SU-DHL-6 (cell line): ENCODE results near the gene SLC25A23.

Experiments used
- H2AFZ ChIP-seq: fragments of 200-600 bp; sonication (generic); 2 replicates; pipeline ENCODE4 v1.6.1; 2014; ENCODE audit warnings: low read depth, mild to moderate bottlenecking, moderate library complexity, mixed read lengths, antibody characterized with exemption, low read length; ENCODE audit not compliant: severe bottlenecking
- H3F3A ChIP-seq: fragments of 200-600 bp; shearing (Covaris generic); 2 replicates; pipeline ENCODE4 v1.6.0; 2016; ENCODE audit warnings: antibody characterized with exemption, mild to moderate bottlenecking; ENCODE audit not compliant: insufficient read depth
- H3K27ac ChIP-seq: fragments of 200-600 bp; sonication (generic); 2 replicates; pipeline ENCODE4 v1.5.1; 2016; ENCODE audit warnings: low read depth, mild to moderate bottlenecking, low read length, moderate library complexity, mixed read lengths
- H3K27me3 ChIP-seq: fragments of 200-600 bp; sonication (generic), shearing (Covaris generic); 2 replicates; pipeline ENCODE4 v1.6.0; 2014; ENCODE audit warnings: mild to moderate bottlenecking, low read length
- H3K36me3 ChIP-seq: fragments of 200-600 bp; sonication (generic); 2 replicates; pipeline ENCODE4 v1.6.1; 2014; ENCODE audit warnings: mild to moderate bottlenecking, low read length, mixed read lengths
- H3K4me2 ChIP-seq: fragments of 300-600, 200-600 bp; shearing (Covaris generic), sonication (generic); 2 replicates; pipeline ENCODE4 v1.6.0; 2014; ENCODE audit warnings: low read length, low read depth, mild to moderate bottlenecking; ENCODE audit not compliant: poor library complexity, severe bottlenecking
- H3K4me3 ChIP-seq: fragments of 200-600 bp; sonication (generic); 2 replicates; pipeline ENCODE4 v1.5.1; 2014; ENCODE audit warnings: antibody characterized with exemption, low read length, mild to moderate bottlenecking, mixed read lengths; ENCODE audit not compliant: insufficient read depth, poor library complexity, severe bottlenecking
- H3K79me2 ChIP-seq: fragments of 200-600 bp; sonication (generic); 2 replicates; pipeline ENCODE4 v1.6.1; 2014; ENCODE audit warnings: mild to moderate bottlenecking, low read length, moderate library complexity; ENCODE audit not compliant: insufficient read depth
- H3K9ac ChIP-seq: fragments of 200-600 bp; sonication (generic); 2 replicates; pipeline ENCODE4 v1.7.0; 2014; ENCODE audit warnings: mild to moderate bottlenecking, low read length
- H3K9me2 ChIP-seq: fragments of 200-600 bp; sonication (generic); replicated peaks from 2 replicates; pipeline ENCODE4 v1.6.1; 2014; ENCODE audit warnings: low read length; ENCODE audit not compliant: insufficient read depth
- H3K9me3 ChIP-seq: fragments of 200-600 bp; sonication (generic); 2 replicates; pipeline ENCODE4 v1.6.1; 2014; ENCODE audit warnings: low read length, mixed read lengths; ENCODE audit not compliant: insufficient read depth
- H4K20me1 ChIP-seq: fragments of 200-600 bp; sonication (generic); 2 replicates; pipeline ENCODE4 v1.6.1; 2014; ENCODE audit warnings: low read depth, mild to moderate bottlenecking, antibody characterized with exemption, low read length, moderate library complexity, mixed read lengths
- EZH2phosphoT487 ChIP-seq: fragments of 200-600 bp; sonication (generic), shearing (Covaris generic); conservative IDR thresholded peaks from 2 replicates; pipeline ENCODE4 v1.6.1; 2018; ENCODE audit warnings: mild to moderate bottlenecking, antibody characterized with exemption, low read length, moderate library complexity, mixed read lengths
- TF ChIP-seq, protein P1 (sequence below): fragments of 200-600 bp; sonication (generic); IDR thresholded peaks from one replicate; pipeline ENCODE4 v1.5.1; 2017; ENCODE audit warnings: antibody characterized with exemption, mild to moderate bottlenecking, low read length, moderate library complexity; ENCODE audit not compliant: insufficient read depth, poor library complexity, severe bottlenecking

SLC25A23 gene

DNA sequence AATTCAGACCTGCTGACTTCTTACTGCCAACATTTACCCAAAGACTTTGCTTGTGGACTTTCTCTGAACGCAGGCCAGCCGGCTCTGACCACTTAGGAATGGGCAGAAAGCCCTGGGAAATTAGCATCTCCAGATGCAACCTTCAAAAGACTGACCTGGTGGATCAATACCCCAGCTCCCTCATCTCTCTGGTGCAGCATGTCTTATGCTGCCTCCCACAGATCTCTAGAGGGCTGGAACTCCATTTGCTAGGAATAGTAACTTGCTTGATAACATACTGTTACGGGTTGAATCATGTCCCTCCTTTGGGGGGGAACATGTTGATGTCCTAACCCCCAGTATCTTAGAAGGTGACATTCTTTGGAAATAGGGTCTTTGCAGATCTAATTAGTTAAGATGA is 13.1 kb downstream of the SLC25A23 start:
- H3K9ac ChIP-seq: no peak overlapping the region
- H3K4me3 ChIP-seq: no peak overlapping the region
- H3K79me2 ChIP-seq: no peaks in the 10 kb centered on the region
- no peaks in the 10 kb centered on the region for H4K20me1 ChIP-seq
- TF ChIP-seq, protein P1, sequence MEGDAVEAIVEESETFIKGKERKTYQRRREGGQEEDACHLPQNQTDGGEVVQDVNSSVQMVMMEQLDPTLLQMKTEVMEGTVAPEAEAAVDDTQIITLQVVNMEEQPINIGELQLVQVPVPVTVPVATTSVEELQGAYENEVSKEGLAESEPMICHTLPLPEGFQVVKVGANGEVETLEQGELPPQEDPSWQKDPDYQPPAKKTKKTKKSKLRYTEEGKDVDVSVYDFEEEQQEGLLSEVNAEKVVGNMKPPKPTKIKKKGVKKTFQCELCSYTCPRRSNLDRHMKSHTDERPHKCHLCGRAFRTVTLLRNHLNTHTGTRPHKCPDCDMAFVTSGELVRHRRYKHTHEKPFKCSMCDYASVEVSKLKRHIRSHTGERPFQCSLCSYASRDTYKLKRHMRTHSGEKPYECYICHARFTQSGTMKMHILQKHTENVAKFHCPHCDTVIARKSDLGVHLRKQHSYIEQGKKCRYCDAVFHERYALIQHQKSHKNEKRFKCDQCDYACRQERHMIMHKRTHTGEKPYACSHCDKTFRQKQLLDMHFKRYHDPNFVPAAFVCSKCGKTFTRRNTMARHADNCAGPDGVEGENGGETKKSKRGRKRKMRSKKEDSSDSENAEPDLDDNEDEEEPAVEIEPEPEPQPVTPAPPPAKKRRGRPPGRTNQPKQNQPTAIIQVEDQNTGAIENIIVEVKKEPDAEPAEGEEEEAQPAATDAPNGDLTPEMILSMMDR: no peak
- no peak for TF ChIP-seq EZH2phosphoT487
- no peaks in the 10 kb centered on the region for H3K9me3 ChIP-seq
- no peaks in the 10 kb centered on the region for H3K36me3 ChIP-seq
- no peak overlapping the region for H3K4me2 ChIP-seq
- H3K27ac ChIP-seq: no peak overlapping the region
- no peaks in the 10 kb centered on the region for H3K27me3 ChIP-seq
- no peaks in the 10 kb centered on the region for H3K9me2 ChIP-seq
- H2AFZ ChIP-seq: no peak overlapping the region
- no peaks in the 10 kb centered on the region for H3F3A ChIP-seq

DNA sequence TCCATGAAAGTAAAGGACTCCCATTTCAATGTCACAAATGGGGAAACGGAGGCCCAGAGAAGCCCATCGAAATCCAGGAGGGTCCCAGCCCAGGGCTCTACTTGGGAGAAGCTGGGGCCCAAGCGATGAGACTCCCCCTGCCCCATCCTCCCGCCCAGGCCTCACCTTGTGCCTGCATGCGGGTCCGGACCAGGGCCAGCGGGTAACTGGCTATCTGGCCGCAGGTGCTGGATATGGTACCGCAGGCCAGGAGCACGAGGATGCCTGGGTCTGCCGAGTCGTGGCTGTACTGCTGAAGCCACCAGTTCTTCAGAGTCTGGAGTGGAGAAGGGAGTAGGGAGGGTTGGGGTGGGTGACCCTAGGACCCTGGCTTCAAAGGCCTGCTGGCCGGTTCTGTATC is 15.6 kb downstream of the SLC25A23 start:
- no peaks in the 10 kb centered on the region for H3F3A ChIP-seq
- no peaks in the 10 kb centered on the region for H3K36me3 ChIP-seq
- no peak overlapping the region for H3K4me3 ChIP-seq
- TF ChIP-seq, protein P1: no peak
- TF ChIP-seq EZH2phosphoT487: no peak
- H3K9me3 ChIP-seq: no peaks in the 10 kb centered on the region
- no peak overlapping the region for H3K27ac ChIP-seq
- H2AFZ ChIP-seq: no peak overlapping the region
- no peak overlapping the region for H3K9ac ChIP-seq
- H3K9me2 ChIP-seq: no peaks in the 10 kb centered on the region
- H3K79me2 ChIP-seq: no peaks in the 10 kb centered on the region
- no peak overlapping the region for H3K4me2 ChIP-seq
- H4K20me1 ChIP-seq: no peaks in the 10 kb centered on the region
- H3K27me3 ChIP-seq: no peaks in the 10 kb centered on the region

DNA sequence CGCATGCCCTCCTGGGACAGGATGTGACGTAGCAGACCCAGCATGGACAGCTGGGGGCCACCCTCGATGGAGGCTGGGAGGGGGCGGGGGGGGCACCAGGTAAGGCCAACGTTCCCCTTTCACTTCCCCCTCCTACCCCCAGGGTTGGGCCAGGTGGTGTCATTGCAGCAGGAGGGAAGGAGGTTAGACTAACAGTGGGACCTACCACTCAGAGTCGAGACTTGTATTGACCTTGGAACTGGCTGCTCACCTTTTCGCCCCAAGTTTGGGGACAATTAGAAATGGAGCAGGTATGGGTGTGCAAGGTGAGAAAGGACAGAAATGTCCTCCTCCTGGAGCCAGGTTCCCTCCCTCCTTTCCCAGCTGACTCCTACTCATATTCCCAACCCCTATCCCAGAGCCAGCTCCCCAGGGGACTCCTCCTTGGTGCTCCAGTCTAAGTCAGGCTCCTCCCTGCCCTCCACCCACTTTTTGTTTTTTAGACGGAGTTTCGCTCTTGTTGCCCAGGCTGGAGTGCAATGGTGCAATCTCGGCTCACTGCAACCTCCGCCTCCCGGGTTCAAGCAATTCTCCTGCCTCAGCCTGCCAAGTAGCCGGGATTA is 17.4 kb downstream of the SLC25A23 start:
- Histone ChIP-seq H3K9ac (no peak overlapping the region), H3K4me3 (no peak overlapping the region), H3K36me3 (no peaks in the 10 kb centered on the region), H3K4me2 (no peak overlapping the region), H3K27me3 (no peaks in the 10 kb centered on the region), H3K27ac (no peak overlapping the region), H3K79me2 (no peaks in the 10 kb centered on the region), H3F3A (no peaks in the 10 kb centered on the region), H4K20me1 (no peaks in the 10 kb centered on the region), H3K9me2 (no peaks in the 10 kb centered on the region), H2AFZ (no peak overlapping the region), H3K9me3 (no peaks in the 10 kb centered on the region)
- TF ChIP-seq, protein P1: no peak
- TF ChIP-seq EZH2phosphoT487: no peak

DNA sequence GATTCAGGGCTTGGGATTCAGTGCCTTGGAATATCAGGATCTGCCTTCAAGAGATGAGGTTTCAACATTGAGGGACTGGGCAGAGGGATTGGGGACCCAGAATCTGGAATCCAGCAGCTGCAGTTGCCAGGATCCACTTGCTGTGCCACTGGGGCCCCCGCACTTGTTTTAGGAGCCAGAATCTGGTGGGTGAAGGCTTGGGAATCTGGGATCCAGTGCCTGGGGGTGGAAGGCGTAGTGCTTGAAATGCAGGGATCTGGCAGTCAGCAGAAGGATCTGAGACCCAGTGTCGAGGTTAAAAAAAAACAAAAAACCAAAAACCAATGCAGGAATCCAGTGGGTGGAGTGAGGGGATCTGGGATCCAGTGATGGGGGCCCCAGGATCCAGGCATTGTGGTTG is 18.7 kb downstream of the SLC25A23 start:
- TF ChIP-seq EZH2phosphoT487: no peak
- TF ChIP-seq, protein P1: no peak
- Histone ChIP-seq H3K9ac (no peak overlapping the region), H3K4me2 (no peak overlapping the region), H3K9me2 (no peaks in the 10 kb centered on the region), H3K79me2 (no peaks in the 10 kb centered on the region), H3K9me3 (no peaks in the 10 kb centered on the region), H2AFZ (no peak overlapping the region), H4K20me1 (no peaks in the 10 kb centered on the region), H3K36me3 (no peaks in the 10 kb centered on the region), H3K4me3 (no peak overlapping the region), H3K27ac (no peak overlapping the region), H3F3A (no peaks in the 10 kb centered on the region), H3K27me3 (no peaks in the 10 kb centered on the region)
